Measurements from ENCODE around the gene ZNF525. TPM values are rescaled to one million over a fixed set of nuclear protein-coding genes. Genes with fewer than 3 reads are reported as not detected.

The ZNF525 gene
- total and polyA plus RNA-seq, 9 of the 15 experiments (the other 6 are each of a cell fraction or from before 2014, with no cell fraction given), result 1.5 to 12.0 (median 6.7) TPM

GRCh38 chr19:53394974-53395839 is 29.7 kb downstream of the ZNF525 start, which contains the start of gene ZNF765 (continued):
- no peak for TF ChIP-seq REST (IDR thresholded peaks at IDR 0.05; ENCODE audit: borderline replicate concordance)
- no peak for TF ChIP-seq REST (CRISPR knock-in tag; IDR thresholded peaks at IDR 0.05; ENCODE audit: low read depth)
- TF ChIP-seq, protein P1, sequence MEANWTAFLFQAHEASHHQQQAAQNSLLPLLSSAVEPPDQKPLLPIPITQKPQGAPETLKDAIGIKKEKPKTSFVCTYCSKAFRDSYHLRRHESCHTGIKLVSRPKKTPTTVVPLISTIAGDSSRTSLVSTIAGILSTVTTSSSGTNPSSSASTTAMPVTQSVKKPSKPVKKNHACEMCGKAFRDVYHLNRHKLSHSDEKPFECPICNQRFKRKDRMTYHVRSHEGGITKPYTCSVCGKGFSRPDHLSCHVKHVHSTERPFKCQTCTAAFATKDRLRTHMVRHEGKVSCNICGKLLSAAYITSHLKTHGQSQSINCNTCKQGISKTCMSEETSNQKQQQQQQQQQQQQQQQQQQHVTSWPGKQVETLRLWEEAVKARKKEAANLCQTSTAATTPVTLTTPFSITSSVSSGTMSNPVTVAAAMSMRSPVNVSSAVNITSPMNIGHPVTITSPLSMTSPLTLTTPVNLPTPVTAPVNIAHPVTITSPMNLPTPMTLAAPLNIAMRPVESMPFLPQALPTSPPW (CRISPR knock-in tag; IDR thresholded peaks at IDR 0.05), result peak; percentile 58
- TF ChIP-seq, protein P2, sequence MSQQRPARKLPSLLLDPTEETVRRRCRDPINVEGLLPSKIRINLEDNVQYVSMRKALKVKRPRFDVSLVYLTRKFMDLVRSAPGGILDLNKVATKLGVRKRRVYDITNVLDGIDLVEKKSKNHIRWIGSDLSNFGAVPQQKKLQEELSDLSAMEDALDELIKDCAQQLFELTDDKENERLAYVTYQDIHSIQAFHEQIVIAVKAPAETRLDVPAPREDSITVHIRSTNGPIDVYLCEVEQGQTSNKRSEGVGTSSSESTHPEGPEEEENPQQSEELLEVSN (IDR thresholded peaks at IDR 0.05; ENCODE audit: borderline replicate concordance in 1 of 2, extremely low read depth in 1 of 2, insufficient read depth in 1 of 2, insufficient read length in 1 of 2, low read depth in 1 of 2, low read length in 1 of 2, poor library complexity in 1 of 2, severe bottlenecking in 1 of 2), result peak in 1 of 2 experiments; percentile 73
- no peak for TF ChIP-seq ARNT (IDR thresholded peaks at IDR 0.05)
- no peak for TF ChIP-seq MCM7 (IDR thresholded peaks at IDR 0.05)
- TF ChIP-seq, protein P3, sequence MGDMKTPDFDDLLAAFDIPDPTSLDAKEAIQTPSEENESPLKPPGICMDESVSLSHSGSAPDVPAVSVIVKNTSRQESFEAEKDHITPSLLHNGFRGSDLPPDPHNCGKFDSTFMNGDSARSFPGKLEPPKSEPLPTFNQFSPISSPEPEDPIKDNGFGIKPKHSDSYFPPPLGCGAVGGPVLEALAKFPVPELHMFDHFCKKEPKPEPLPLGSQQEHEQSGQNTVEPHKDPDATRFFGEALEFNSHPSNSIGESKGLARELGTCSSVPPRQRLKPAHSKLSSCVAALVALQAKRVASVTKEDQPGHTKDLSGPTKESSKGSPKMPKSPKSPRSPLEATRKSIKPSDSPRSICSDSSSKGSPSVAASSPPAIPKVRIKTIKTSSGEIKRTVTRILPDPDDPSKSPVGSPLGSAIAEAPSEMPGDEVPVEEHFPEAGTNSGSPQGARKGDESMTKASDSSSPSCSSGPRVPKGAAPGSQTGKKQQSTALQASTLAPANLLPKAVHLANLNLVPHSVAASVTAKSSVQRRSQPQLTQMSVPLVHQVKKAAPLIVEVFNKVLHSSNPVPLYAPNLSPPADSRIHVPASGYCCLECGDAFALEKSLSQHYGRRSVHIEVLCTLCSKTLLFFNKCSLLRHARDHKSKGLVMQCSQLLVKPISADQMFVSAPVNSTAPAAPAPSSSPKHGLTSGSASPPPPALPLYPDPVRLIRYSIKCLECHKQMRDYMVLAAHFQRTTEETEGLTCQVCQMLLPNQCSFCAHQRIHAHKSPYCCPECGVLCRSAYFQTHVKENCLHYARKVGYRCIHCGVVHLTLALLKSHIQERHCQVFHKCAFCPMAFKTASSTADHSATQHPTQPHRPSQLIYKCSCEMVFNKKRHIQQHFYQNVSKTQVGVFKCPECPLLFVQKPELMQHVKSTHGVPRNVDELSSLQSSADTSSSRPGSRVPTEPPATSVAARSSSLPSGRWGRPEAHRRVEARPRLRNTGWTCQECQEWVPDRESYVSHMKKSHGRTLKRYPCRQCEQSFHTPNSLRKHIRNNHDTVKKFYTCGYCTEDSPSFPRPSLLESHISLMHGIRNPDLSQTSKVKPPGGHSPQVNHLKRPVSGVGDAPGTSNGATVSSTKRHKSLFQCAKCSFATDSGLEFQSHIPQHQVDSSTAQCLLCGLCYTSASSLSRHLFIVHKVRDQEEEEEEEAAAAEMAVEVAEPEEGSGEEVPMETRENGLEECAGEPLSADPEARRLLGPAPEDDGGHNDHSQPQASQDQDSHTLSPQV (IDR thresholded peaks at IDR 0.05), result no peak
- no peak for TF ChIP-seq SMAD1 (IDR thresholded peaks at IDR 0.05; ENCODE audit: low read depth, low read length, partially characterized antibody)
- TF ChIP-seq HCFC1 (IDR thresholded peaks at IDR 0.05; ENCODE audit: low read depth, low read length), result peak; percentile 14; the same call in 1 of the 2 replicates
- no peak for TF ChIP-seq U2AF2 (optimal IDR thresholded peaks at IDR 0.05; ENCODE audit: low read depth, low read length)

All from K562 (cell line).